ENCODE data around the gene ID4.

Gene ID4

DNA sequence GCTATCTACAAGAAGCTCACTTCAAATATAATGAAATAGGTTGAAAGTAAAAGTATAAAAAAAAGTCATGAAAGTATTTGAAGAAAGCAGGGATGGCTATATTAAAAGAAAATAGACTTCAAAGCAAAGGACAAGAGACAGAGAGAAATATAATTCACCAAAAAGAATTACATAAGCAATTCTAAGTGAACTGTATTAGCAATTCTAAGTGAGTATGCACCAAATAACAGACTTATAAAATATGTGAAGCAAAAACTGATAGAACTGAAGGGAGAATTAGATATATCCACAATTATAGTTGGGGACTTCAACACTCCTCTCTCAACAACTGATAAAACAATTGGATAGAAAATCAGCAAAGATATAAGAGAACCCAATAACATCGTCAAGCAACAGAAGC lies 38.8 kb upstream of the ID4 start:
- H3K9me3 ChIP-seq (ENCODE audit: control insufficient read depth, insufficient read depth, low read length): 0 out of 2 replicates have a peak, but pooled peaks cover 3% of the 10 kb centered on the region
- H3K27ac ChIP-seq (ENCODE audit: low read depth, low read length): no peak overlapping the region
- no peaks in the 10 kb centered on the region for H3K36me3 ChIP-seq (ENCODE audit: control insufficient read depth, low read length)
- H3K27me3 ChIP-seq (ENCODE audit: control insufficient read depth, low read length): no peaks in the 10 kb centered on the region
- no peak overlapping the region for H3K4me2 ChIP-seq (ENCODE audit: low read length)
- no peaks in the 10 kb centered on the region for H3K79me2 ChIP-seq (ENCODE audit: control insufficient read depth, low read length)
- H3F3A ChIP-seq (ENCODE audit: control insufficient read depth, insufficient read depth): no peaks in the 10 kb centered on the region
- no peak overlapping the region for H3K4me3 ChIP-seq (ENCODE audit: low read length)
- TF ChIP-seq EZH2phosphoT487 (IDR thresholded peaks at IDR 0.05; ENCODE audit: borderline replicate concordance, low read length): no peak
- TF ChIP-seq, protein P1, sequence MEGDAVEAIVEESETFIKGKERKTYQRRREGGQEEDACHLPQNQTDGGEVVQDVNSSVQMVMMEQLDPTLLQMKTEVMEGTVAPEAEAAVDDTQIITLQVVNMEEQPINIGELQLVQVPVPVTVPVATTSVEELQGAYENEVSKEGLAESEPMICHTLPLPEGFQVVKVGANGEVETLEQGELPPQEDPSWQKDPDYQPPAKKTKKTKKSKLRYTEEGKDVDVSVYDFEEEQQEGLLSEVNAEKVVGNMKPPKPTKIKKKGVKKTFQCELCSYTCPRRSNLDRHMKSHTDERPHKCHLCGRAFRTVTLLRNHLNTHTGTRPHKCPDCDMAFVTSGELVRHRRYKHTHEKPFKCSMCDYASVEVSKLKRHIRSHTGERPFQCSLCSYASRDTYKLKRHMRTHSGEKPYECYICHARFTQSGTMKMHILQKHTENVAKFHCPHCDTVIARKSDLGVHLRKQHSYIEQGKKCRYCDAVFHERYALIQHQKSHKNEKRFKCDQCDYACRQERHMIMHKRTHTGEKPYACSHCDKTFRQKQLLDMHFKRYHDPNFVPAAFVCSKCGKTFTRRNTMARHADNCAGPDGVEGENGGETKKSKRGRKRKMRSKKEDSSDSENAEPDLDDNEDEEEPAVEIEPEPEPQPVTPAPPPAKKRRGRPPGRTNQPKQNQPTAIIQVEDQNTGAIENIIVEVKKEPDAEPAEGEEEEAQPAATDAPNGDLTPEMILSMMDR (IDR thresholded peaks at IDR 0.05; ENCODE audit: low read depth, low read length, poor library complexity, severe bottlenecking): no peak
- no peaks in the 10 kb centered on the region for H4K20me1 ChIP-seq (ENCODE audit: control insufficient read depth, insufficient read depth, low read depth, low read length)
- no peaks in the 10 kb centered on the region for H3K9me2 ChIP-seq (replicated peaks; ENCODE audit: control insufficient read depth, low read length)
- peaks cover 5% of the 10 kb centered on the region for H3K4me1 ChIP-seq (ENCODE audit: control insufficient read depth, low read length)

DNA sequence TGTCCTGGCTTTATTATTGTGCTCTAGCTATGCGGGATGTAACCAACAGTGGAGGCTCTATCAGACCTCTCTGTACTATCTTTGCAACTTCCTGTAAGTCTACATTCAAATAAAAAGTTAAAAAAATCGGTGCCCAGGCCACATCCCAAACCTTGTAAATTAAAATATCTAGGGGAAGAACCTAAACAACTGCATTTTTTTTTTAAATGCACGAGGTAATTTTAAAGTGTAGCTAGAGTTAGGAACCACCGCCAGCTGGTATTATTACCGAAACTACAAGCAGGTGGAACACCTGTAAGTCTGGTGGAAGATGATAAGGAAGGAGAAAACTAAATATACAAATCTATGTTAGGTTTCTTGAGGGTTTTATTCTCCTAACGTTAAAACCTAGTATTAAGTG lies 34.5 kb upstream of the ID4 start:
- no peaks in the 10 kb centered on the region for H3K9me2 ChIP-seq (replicated peaks; ENCODE audit: control insufficient read depth, low read length)
- no peaks in the 10 kb centered on the region for H3K27me3 ChIP-seq (ENCODE audit: control insufficient read depth, low read length)
- H3K4me2 ChIP-seq (ENCODE audit: low read length): no peak overlapping the region
- no peaks in the 10 kb centered on the region for H4K20me1 ChIP-seq (ENCODE audit: control insufficient read depth, insufficient read depth, low read depth, low read length)
- no peak overlapping the region for H3K27ac ChIP-seq (ENCODE audit: low read depth, low read length)
- no peaks in the 10 kb centered on the region for H3K79me2 ChIP-seq (ENCODE audit: control insufficient read depth, low read length)
- no peaks in the 10 kb centered on the region for H3F3A ChIP-seq (ENCODE audit: control insufficient read depth, insufficient read depth)
- TF ChIP-seq EZH2phosphoT487 (IDR thresholded peaks at IDR 0.05; ENCODE audit: borderline replicate concordance, low read length): no peak
- TF ChIP-seq, protein P1 (IDR thresholded peaks at IDR 0.05; ENCODE audit: low read depth, low read length, poor library complexity, severe bottlenecking): no peak
- H3K4me1 ChIP-seq (ENCODE audit: control insufficient read depth, low read length): peaks cover 5% of the 10 kb centered on the region
- H3K4me3 ChIP-seq (ENCODE audit: low read length): no peak overlapping the region
- no peaks in the 10 kb centered on the region for H3K36me3 ChIP-seq (ENCODE audit: control insufficient read depth, low read length)
- H3K9me3 ChIP-seq (ENCODE audit: control insufficient read depth, insufficient read depth, low read length): no peaks in the 10 kb centered on the region

DNA sequence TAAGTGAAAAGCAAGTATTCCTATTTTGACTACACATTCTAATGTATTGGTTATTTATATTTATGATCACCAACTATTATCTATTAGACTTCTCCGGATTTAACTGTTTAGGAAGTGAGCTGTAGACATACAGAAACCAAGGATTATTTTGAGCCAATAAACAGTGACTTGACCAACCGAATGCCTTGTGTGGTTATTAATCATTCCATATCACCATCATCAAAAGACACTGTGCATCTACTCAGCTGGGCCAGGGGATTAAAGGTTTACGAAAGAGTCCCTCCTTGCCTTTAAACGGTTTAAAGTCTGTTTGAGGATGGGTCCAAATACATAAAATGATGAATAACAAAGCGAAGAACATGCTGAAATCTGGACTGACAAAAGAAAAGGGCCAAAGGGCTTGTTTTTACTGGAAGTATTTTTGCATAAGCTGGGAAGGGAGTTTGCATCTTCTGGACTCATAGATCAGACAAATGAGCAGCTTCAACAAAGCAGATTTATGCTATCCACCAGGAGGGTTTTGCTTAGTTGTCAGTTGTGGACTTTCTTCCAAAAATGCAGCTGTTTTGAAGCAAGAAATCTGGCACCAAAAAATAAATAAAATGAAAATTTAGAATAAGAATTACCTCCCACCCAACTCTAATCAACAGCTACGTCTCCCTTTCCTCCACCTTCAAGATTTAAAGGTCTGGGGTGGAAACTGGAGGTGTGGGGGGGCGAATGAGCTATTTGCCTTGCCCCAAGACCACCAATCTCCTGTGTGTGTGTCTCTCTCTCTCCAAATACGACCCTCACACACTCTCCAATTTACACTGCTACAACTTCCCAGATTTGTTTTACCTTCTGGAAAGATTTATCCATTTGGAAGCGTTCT lies 33.6 kb upstream of the ID4 start:
- Histone ChIP-seq H3K4me1 (ENCODE audit: control insufficient read depth, low read length) (peaks cover 5% of the 10 kb centered on the region), H3K9me2 (replicated peaks; ENCODE audit: control insufficient read depth, low read length) (no peaks in the 10 kb centered on the region), H3K36me3 (ENCODE audit: control insufficient read depth, low read length) (no peaks in the 10 kb centered on the region), H3K27ac (ENCODE audit: low read depth, low read length) (no peak overlapping the region), H4K20me1 (ENCODE audit: control insufficient read depth, insufficient read depth, low read depth, low read length) (no peaks in the 10 kb centered on the region), H3K9me3 (ENCODE audit: control insufficient read depth, insufficient read depth, low read length) (no peaks in the 10 kb centered on the region), H3K27me3 (ENCODE audit: control insufficient read depth, low read length) (no peaks in the 10 kb centered on the region), H3K4me3 (ENCODE audit: low read length) (no peak overlapping the region), H3F3A (ENCODE audit: control insufficient read depth, insufficient read depth) (no peaks in the 10 kb centered on the region), H3K79me2 (ENCODE audit: control insufficient read depth, low read length) (no peaks in the 10 kb centered on the region), H3K4me2 (ENCODE audit: low read length) (no peak overlapping the region)
- TF ChIP-seq, protein P1 (IDR thresholded peaks at IDR 0.05; ENCODE audit: low read depth, low read length, poor library complexity, severe bottlenecking): no peak
- no peak for TF ChIP-seq EZH2phosphoT487 (IDR thresholded peaks at IDR 0.05; ENCODE audit: borderline replicate concordance, low read length)
